HepG2 (cell line): ENCODE measurements around the gene GGTLC1. TPM values are rescaled to one million over a fixed set of nuclear protein-coding genes. Genes with fewer than 3 reads are reported as not detected.

Experiments
- ATAC-seq: fragments of 200-7000 bp; cut with Tn5 transposase; 3 replicates; pipeline ENCODE4 v1.9.1; 2020; ENCODE audit warnings: mild to moderate bottlenecking, moderate library complexity
- BruUV-seq: library from RNA; stranded (reverse); fragments of 400-500 nt; replicated peaks from 2 replicates; lab custom pipeline; 2021; lab: Mats Ljungman, UMichigan
- CTCF ChIA-PET: fragments of 300-600 bp; formaldehyde crosslinking; extraction: SDS; loops from one replicate; lab custom pipeline; 2021; ENCODE audit warnings: low total read pairs, inconsistent platforms, low intra/inter-chr PET ratio; lab: Yijun Ruan, JAX
- POLR2A ChIA-PET: fragments of 350-600 bp; sonication (Branson Sonifier 250); formaldehyde crosslinking; loops from one replicate; lab custom pipeline; 2020; ENCODE audit warnings: antibody characterized with exemption, inconsistent platforms; lab: Yijun Ruan, JAX
- DNase-seq: peaks from one replicate; pipeline ENCODE4 v3.0.0-alpha.2; 2015; ENCODE audit warnings: low spot score
- FAIRE-seq: peaks from 3 replicates; lab custom pipeline; 2011; peaks lifted over from hg19 to GRCh38; lab: Jason Lieb, UNC
- H2AFZ ChIP-seq: one replicate; pipeline ENCODE4 v1.6.1; 2011; ENCODE audit warnings: low read length, inconsistent platforms
- H3K27ac ChIP-seq: fragments of 300-600 bp; 3 replicates; pipeline ENCODE4 v1.8.0; 2011; ENCODE audit warnings: mixed run types, mild to moderate bottlenecking, mixed read lengths, low read length, inconsistent platforms; ENCODE audit not compliant: insufficient read depth; ENCODE audit errors: extremely low read length
- H3K27me3 ChIP-seq, 2 experiments: fragments of 200-600 bp in 1 of 2; 2 replicates in 1 of 2; 3 replicates in 1 of 2; pipeline versions ENCODE4 v1.6.0 to v1.8.0; 2011; ENCODE audit warnings: low read length in 2 of 2, mild to moderate bottlenecking in 2 of 2, moderate library complexity in 2 of 2, inconsistent platforms in 1 of 2; ENCODE audit not compliant: insufficient read depth in 2 of 2, control insufficient read depth in 1 of 2
- H3K36me3 ChIP-seq, 2 experiments: fragments of 200-600 bp in 1 of 2; replicated peaks in 1 of 2; 2 replicates in 1 of 2; 3 replicates in 1 of 2; pipeline versions ENCODE4 v1.5.1 to v1.8.0; 2011; ENCODE audit warnings: low read length in 2 of 2, inconsistent platforms in 1 of 2; ENCODE audit not compliant: insufficient read depth in 2 of 2, control insufficient read depth in 1 of 2
- H3K4me1 ChIP-seq: 2 replicates; pipeline ENCODE4 v1.5.1; 2012; ENCODE audit warnings: low read length, inconsistent platforms; ENCODE audit not compliant: insufficient read depth
- H3K4me2 ChIP-seq: 2 replicates; pipeline ENCODE4 v1.6.0; 2011; ENCODE audit warnings: low read depth, low read length, inconsistent platforms
- H3K4me3 ChIP-seq, 3 experiments: fragments of 200-600 bp in 1 of 3; sonication (generic), shearing (Covaris generic) in 1 of 3; replicated peaks in 1 of 3; 2 replicates each; pipeline ENCODE4 v1.5.1; 2011 to 2016; ENCODE audit warnings: low read length in 3 of 3, inconsistent platforms in 2 of 3, low read depth in 2 of 3, mild to moderate bottlenecking in 2 of 3, control low read depth in 1 of 3, mixed read lengths in 1 of 3; ENCODE audit not compliant: insufficient read depth in 1 of 3
- H3K79me2 ChIP-seq: one replicate; pipeline ENCODE4 v1.6.1; 2011; ENCODE audit warnings: low read length, inconsistent platforms; ENCODE audit not compliant: insufficient read depth
- H3K9ac ChIP-seq: 2 replicates; pipeline ENCODE4 v1.6.0; 2011; ENCODE audit warnings: mild to moderate bottlenecking, low read depth, low read length, inconsistent platforms; ENCODE audit not compliant: insufficient read depth
- H3K9me3 ChIP-seq: 2 replicates; pipeline ENCODE4 v1.5.1; 2012; ENCODE audit warnings: mild to moderate bottlenecking, low read length
- H4K20me1 ChIP-seq: 2 replicates; pipeline ENCODE4 v1.6.0; 2011; ENCODE audit warnings: inconsistent platforms, mild to moderate bottlenecking, low read length, moderate library complexity; ENCODE audit not compliant: insufficient read depth
- MXI1 ChIP-seq: IDR thresholded peaks from 3 replicates; pipeline ENCODE4 v1.6.1; 2012; ENCODE audit warnings: low read depth, low read length, inconsistent platforms, borderline replicate concordance
- ZNF510 ChIP-seq: sonication (generic); formaldehyde crosslinking; IDR thresholded peaks from 2 replicates; pipeline ENCODE4 v1.4.0; 2020; ENCODE audit warnings: low read depth, mild to moderate bottlenecking, missing genetic modification reagents
- WGBS: methylation state at CpG from one replicate; pipeline ENCODE4 v1.1.6; 2017; ENCODE audit warnings: low lambda C conversion rate; 5-methylcytosine and 5-hydroxymethylcytosine counted together
- in situ Hi-C: cut with HindIII; loops from 2 replicates; pipeline ENCODE4 v1.10.0; 2017; ENCODE audit warnings: low pct_unique_long_range_greater_than_20kb; ENCODE audit not compliant: extremely low pct_ligation_motif_present
- intact Hi-C: fragments of 100-400 bp; cut with micrococcal nuclease; formaldehyde crosslinking; loops from one replicate; pipeline ENCODE4 v1.10.0; 2022; ENCODE audit not compliant: unreplicated experiment
- polyA plus RNA-seq, 8 experiments: library from polyadenylated mRNA; depleted of rRNA in 3 of 8; stranded (reverse) in 7 of 8; unstranded in 1 of 8; fragments of >200 nt; fragmentation: Illumina TruSeq in 4 of 8; extraction: Trizol in 4 of 8; gene quantifications; 2 replicates each; pipeline versions ENCODE4 v1.2.1 to v1.2.3, GENCODE V29; 2011 to 2016; ENCODE audit warnings: low read depth in 4 of 8, missing spikeins in 1 of 8, mixed read lengths in 1 of 8; ENCODE audit not compliant: insufficient read depth in 1 of 8
- total RNA-seq, 5 experiments: library from RNA; depleted of rRNA; stranded (reverse); fragments of >200 nt; fragmentation: Illumina TruSeq; extraction: Trizol; gene quantifications; 2 replicates each; pipeline ENCODE4 v1.2.3, GENCODE V29; 2016; ENCODE audit warnings: low read depth in 1 of 5
- TF ChIP-seq, protein P1 (sequence below): sonication (generic); formaldehyde crosslinking; IDR thresholded peaks from 2 replicates; pipeline ENCODE4 v1.8.1; 2022; ENCODE audit warnings: mild to moderate bottlenecking, missing genetic modification reagents
- TF ChIP-seq, protein P2 (sequence below): IDR thresholded peaks from 2 replicates; pipeline ENCODE4 v1.6.1; 2016; ENCODE audit warnings: low read depth

Gene GGTLC1
- total and polyA plus RNA-seq, 2 of the 13 experiments (the other 11 are each of a cell fraction or from before 2014, with no cell fraction given), result not detected

DNA sequence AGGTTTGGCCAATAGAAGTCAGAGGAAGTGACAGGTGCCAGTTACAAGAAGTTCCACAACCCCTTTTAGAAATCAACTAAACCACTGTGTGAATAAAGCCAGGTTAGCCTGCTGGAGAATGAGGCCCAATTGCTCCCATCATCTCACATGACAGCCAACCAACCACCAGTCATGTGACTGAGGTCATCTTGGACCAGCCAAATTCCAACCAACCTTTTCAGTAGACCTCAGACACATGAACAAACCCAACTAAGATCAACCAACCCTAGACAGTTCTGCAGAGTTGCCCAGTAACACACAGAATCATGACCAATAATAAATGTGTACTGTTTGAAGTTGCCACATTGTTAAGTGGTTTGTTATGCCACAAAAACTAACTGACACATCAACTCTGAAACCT lies 44.6 kb upstream of the GGTLC1 start (continued):
- TF ChIP-seq, protein P1, sequence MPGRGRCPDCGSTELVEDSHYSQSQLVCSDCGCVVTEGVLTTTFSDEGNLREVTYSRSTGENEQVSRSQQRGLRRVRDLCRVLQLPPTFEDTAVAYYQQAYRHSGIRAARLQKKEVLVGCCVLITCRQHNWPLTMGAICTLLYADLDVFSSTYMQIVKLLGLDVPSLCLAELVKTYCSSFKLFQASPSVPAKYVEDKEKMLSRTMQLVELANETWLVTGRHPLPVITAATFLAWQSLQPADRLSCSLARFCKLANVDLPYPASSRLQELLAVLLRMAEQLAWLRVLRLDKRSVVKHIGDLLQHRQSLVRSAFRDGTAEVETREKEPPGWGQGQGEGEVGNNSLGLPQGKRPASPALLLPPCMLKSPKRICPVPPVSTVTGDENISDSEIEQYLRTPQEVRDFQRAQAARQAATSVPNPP (CRISPR knock-in tag), result no peak
- TF ChIP-seq, protein P2, sequence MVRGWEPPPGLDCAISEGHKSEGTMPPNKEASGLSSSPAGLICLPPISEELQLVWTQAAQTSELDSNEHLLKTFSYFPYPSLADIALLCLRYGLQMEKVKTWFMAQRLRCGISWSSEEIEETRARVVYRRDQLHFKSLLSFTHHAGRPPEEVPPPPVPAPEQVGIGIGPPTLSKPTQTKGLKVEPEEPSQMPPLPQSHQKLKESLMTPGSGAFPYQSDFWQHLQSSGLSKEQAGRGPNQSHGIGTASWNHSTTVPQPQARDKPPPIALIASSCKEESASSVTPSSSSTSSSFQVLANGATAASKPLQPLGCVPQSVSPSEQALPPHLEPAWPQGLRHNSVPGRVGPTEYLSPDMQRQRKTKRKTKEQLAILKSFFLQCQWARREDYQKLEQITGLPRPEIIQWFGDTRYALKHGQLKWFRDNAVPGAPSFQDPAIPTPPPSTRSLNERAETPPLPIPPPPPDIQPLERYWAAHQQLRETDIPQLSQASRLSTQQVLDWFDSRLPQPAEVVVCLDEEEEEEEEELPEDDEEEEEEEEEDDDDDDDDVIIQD (CRISPR knock-in tag), result no peak
- no peak for TF ChIP-seq ZNF510 (CRISPR knock-in tag)

DNA sequence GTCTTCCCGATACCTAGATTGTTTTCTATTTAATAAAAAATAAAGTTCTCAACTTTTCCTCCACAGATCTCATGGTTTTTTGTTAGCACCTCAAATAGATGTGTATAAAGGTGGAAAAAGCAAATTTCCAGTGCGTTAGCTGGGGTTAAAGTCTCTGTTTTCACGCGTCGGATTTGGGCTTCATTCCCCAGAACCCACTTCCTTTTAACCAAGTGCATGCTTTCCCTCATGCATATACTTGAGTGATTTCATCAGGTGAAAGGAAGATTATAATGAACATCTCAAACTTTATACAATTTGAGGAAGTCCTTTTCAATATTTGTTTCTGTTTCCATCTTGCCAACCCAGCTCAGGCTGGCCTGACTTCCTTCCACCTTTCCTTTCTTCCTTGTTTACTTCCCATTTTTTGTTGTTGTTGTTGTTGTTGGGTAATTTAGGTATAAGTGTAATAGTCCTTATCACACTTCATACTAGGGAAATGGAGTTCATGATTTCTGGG lies 43.9 kb upstream of the GGTLC1 start:
- in situ Hi-C loops (no loop called here), intact Hi-C loops (no loop called here)
- Histone ChIP-seq H3K4me2 (no peak overlapping the region), H3K27ac (no peak overlapping the region), H3K9ac (no peak overlapping the region), H3K4me1 (peaks cover 10% of the 10 kb centered on the region), H3K4me3 (no peak overlapping the region), H4K20me1 (no peaks in the 10 kb centered on the region), H3K79me2 (no peaks in the 10 kb centered on the region), H2AFZ (no peak overlapping the region), H3K9me3 (no peaks in the 10 kb centered on the region), H3K27me3 (no peaks in the 10 kb centered on the region), H3K36me3 (no peaks in the 10 kb centered on the region)
- BruUV-seq, result no TSS peak
- ChIA-PET CTCF (no interaction called here), POLR2A (no interaction called here)
- TF ChIP-seq MXI1, result no peak
- no peak for ATAC-seq
- FAIRE-seq, result no peak
- 45% methylated on average over 5 of the region's 5 CpGs for WGBS
- DNase-seq, result no peak
